ENCODE results near the gene AGO3. TPM values are rescaled to one million over a fixed set of nuclear protein-coding genes. Genes with fewer than 3 reads are reported as not detected.
"Not testable (repeated sequence)": the region's sequence is repeated elsewhere in the genome, so short reads cannot be mapped to it uniquely, and the experiment has no call there.

The AGO3 gene
- total RNA-seq, 1 experiment from 2014 or later: 18.4 TPM

GRCh38 chr1:36008546-36009197 is 77.8 kb downstream of the AGO3 start:
- DNase-seq (ENCODE audit: low read depth): peak; percentile 79

- DNase-seq (ENCODE audit: low read depth): no peak
Observed at GRCh38 chr1:36014722-36015220, 83.9 kb downstream of the AGO3 start.

DNA sequence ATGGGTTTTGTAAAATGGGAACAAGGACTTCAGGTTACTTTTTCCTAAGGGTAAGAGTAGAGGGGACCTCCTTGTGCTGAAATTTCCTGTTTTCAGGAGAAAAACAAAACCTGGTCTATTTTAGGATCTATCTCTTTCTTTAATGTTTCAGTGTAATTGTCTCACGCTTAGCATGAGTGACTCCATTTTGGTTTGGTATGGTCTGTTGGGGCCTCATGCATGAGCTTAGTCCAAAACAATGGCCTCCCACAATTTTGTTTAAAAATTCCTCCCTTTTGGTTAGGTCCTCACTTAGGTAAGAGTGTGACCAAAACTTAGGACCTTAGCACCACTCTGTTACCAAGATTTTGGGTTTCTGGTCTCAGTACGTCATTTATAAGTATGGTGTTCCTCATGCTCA is 85.8 kb downstream of the AGO3 start:
- no peak for DNase-seq (ENCODE audit: low read depth)

DNA sequence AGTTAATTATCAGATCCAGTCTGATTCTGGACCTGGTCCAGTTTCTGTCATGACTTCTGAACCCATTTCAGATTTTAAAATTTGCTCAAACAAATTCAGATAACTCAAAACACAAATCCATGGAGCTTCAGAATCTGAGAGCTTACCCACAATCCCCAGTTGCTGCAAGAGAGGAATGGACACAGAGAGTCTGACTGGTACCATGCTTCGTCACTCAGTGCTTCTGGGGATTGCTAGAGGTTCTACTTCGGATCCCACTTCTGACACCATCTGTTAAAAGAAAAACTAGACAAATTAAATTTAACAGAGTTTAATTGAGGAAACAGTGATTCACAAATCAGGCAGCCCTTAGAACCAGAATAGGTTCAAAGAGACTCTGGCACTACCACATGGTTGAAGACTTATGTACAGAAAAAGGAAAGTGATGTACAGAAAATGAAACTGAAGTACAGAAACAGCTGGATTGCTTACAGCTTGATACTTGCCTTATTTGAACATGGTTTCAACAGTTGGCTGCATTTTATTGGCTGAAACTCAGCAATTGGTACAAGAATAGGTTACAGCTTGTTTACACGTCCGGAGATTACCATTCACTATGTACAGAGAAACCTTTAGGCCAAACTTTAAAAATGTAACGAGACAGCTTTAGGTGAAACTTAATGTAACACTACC is 92.3 kb downstream of the AGO3 start:
- DNase-seq (ENCODE audit: low read depth): no peak

GRCh38 chr1:36024024-36024423 is 93.1 kb downstream of the AGO3 start:
- DNase-seq (ENCODE audit: low read depth): not testable (repeated sequence)

GRCh38 chr1:36024847-36025246 is 93.9 kb downstream of the AGO3 start:
- DNase-seq (ENCODE audit: low read depth): no peak

- no peak for DNase-seq (ENCODE audit: low read depth)
Observed at GRCh38 chr1:36027766-36028165, 96.9 kb downstream of the AGO3 start.

DNA sequence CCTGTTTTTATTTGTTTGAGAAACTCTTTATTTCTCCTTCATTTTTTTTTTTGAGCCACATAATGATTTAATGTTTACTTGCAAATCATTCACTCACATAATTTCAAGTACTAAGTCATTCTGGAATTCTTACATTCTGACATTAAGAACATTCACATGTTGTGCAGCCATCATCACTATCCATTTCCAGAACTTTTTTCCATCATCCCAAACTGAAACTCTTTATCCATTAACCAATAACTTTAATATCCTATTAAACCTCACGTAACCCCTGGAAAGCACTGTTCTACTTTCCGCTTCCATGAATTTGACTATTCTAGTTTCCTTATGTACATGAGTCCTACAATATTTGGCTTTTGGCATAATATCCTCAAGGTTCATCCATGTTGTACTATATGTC is 100.5 kb downstream of the AGO3 start:
- no peak for DNase-seq (ENCODE audit: low read depth)

DNA sequence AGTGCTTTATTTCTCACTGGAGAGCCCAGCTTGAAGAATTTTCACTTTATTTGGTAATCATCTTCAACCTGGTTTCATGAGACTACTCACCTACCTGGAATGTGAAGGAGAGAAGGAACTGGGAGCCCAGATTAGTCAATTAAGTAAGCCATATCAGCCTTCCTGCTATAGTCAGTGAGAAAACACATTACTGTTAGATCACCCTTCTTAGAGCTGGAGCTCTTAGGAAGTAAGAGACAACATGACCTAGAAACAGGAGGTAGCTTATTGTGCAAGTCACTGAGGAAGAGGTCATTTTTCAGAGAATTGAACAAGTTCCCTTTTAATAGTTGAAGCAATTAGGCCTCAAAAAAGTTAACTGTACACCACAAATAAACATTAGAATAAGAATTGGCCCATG is 103.8 kb downstream of the AGO3 start:
- peak; percentile 45 for DNase-seq (ENCODE audit: low read depth)

GRCh38 chr1:36035154-36035553 is 104.2 kb downstream of the AGO3 start:
- DNase-seq (ENCODE audit: low read depth): no peak

DNA sequence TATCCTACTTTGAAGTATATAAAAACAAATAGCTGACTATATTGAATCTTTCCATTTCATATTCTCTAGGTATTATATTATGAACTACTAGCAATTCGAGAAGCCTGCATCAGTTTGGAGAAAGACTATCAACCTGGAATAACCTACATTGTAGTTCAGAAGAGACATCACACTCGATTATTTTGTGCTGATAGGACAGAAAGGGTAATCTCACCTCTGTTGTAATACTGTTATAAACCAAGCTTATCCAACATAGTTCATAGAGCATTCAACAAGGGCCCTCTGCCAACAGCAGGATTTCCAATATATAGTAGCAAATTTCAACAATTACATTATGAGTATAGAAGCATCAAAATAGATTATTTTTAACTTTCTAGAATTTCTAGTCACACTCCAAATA is 109.3 kb downstream of the AGO3 start:
- no peak for DNase-seq (ENCODE audit: low read depth)

DNA sequence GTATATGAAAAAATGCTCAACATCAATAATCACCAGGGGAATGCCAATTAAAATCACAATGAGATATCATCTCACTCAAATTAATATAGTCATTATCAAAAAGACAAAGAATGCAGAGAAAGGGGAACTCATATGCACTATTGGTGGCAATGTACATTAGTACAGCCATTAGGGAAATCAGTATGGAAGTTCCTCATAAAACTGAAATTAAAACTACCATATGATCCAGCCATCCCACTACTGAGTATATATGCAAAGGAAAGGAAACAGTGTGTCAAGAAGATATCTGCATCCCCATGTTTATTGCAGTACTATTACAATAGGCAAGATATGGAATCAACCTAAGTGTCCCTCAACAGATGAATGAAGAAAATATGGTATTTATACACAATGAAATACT is 120.9 kb downstream of the AGO3 start:
- DNase-seq (ENCODE audit: low read depth): no peak

DNA sequence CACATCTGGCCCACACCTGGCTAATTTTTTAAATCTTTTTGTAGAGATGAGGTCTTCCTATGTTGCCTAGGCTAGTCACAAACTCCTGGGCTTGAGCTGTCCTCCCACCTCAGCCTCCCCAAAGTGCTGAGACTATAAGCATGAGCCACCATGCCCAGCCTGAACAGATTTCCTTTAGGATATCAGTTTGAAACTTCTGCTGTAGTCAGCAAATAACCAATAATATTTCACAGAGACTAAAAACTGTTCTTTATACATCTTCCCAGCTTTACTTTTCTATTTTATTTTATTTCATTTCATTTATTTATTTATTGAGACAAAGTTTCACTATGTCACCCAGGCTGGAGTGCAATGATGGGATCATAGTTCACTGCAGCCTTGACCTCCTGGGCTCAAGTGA is 123.1 kb downstream of the AGO3 start:
- no peak for DNase-seq (ENCODE audit: low read depth)

DNA sequence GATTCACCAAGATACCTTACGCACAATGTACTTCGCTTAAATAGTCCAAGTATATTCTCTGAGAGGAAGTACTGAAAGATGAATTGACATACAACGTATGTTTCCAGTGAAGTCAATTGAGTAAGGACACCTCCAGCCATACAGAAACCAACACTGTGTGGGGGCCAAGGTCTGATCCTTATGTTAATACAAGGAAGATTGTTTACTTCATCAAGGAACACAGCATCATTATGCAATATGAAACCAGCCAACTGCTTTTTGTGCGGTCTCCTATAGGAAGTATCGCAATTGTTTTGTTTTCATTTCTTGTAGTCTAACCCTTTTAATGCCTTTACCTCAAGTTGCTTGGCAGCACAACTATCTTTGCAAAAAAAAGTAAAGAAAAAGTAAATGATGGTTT is 124.8 kb downstream of the AGO3 start:
- no peak for DNase-seq (ENCODE audit: low read depth)

DNA sequence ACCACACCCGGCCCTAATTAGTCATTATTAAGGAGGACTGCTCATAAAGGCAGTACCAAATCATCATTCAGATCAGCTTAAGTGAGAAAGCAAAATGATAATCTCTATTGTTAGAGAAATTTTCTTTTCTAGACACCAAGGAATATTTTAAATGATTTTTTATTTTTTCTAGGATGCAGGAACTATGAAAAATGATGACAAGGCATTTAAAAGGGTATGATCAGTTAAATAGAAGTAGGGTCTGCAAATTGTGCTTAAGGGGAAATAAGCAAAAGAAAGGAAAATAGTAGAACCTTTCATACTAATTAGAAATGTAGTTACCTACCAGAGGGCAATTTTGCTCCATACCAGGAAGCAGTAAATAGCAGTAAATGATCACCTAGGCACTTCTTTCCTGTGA is 131.4 kb downstream of the AGO3 start:
- no peak for DNase-seq (ENCODE audit: low read depth)

DNA sequence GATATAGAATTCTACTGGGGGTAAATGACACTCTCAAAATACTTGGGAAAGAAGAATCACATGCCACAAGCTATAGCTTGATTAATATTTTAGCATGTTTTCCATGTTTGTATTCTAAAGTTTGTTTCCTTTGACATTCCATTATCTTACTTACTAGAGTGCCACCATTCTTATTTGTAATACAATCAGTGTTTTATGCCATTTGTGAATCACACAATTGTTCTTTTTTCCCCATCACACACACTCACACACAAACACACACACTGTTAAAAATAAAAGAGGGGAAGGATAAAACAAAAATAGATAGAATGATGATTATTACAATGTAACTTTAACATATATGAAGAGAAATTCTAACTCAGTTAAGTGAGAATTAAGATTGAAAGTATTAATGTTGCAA is 137.0 kb downstream of the AGO3 start:
- no peak for DNase-seq (ENCODE audit: low read depth)

GRCh38 chr1:36068866-36069265 is 138.0 kb downstream of the AGO3 start:
- DNase-seq (ENCODE audit: low read depth): no peak

- no peak for DNase-seq (ENCODE audit: low read depth)
Observed at GRCh38 chr1:36070349-36070748, 139.4 kb downstream of the AGO3 start.

- no peak for DNase-seq (ENCODE audit: low read depth)
Observed at GRCh38 chr1:36076979-36077573, 146.2 kb downstream of the AGO3 start.

DNA sequence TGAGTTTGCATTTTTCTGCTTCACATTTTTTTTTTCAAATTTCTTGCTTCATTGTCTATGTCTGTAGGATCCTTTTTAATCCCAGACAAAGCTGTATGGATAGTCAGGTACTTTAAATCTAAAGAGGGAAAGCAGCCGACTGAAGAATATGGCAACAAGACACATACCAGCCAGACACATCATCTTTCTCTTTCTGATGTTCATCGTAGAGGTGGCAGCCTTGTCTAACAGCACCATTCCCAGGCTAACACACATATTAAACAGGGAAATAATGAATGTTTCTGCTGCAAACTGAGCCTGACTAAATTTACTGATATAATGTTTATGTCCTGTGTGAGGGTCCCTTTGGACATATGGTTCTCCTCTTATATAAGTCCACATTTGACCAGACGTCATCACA is 149.3 kb downstream of the AGO3 start:
- no peak for DNase-seq (ENCODE audit: low read depth)

DNA sequence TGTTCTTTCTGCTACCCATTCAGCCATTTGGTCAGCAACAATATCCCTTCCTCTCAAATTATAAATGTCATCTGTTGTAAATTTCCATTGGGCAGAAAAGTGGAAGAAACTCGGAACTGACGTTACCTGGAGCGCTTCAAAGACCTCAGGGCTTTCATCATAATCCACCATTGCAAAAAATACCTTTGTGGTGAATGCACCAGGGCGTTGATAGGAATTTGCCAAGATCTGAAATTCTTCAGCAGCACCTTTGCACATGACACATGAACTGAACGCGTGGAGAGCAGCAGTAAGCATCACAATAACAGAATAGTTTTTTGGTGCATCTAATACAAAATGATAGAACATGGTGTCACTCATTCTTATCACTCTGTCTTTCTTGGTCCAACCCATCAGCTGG is 149.9 kb downstream of the AGO3 start:
- no peak for DNase-seq (ENCODE audit: low read depth)

GRCh38 chr1:36081926-36082485 is 151.1 kb downstream of the AGO3 start:
- no peak for DNase-seq (ENCODE audit: low read depth)

GRCh38 chr1:36083219-36083618 is 152.3 kb downstream of the AGO3 start:
- no peak for DNase-seq (ENCODE audit: low read depth)

Data from Daoy (cell line).